ENCODE results near the gene SREBF1. TPM values are rescaled to one million over a fixed set of nuclear protein-coding genes. Genes with fewer than 3 reads are reported as not detected.
"Not testable (repeated sequence)": the region's sequence is repeated elsewhere in the genome, so short reads cannot be mapped to it uniquely, and the experiment has no call there.

SREBF1 gene
- total and polyA plus RNA-seq, 2 of the 8 experiments (the other 6 are each of a cell fraction or from before 2014, with no cell fraction given): 28.6 to 70.8 TPM

GRCh38 chr17:17808200-17808599, 28.6 kb downstream of the SREBF1 start:
- H2BK5ac ChIP-seq (ENCODE audit: low read depth, low read length); H3K56ac ChIP-seq (replicated peaks; ENCODE audit: insufficient read length, low read depth, low read length); H3K36me3 ChIP-seq (ENCODE audit: control insufficient read depth in 2 of 4, insufficient read depth in 4 of 4, low read length in 3 of 4); FAIRE-seq; H4K91ac ChIP-seq (replicated peaks; ENCODE audit: insufficient read length, low read length); H3K4me3 ChIP-seq (ENCODE audit: extremely low read depth in 1 of 4, insufficient read depth in 2 of 4, low read depth in 3 of 4, low read length in 4 of 4); H3K4me2 ChIP-seq (ENCODE audit: insufficient read depth in 1 of 2, low read depth in 2 of 2, low read length in 2 of 2); H3K27ac ChIP-seq (ENCODE audit: low read depth, low read length); H3K79me1 ChIP-seq (ENCODE audit: low read depth, low read length); H4K5ac ChIP-seq (ENCODE audit: insufficient read length, low read depth, low read length); H3K4ac ChIP-seq (replicated peaks; ENCODE audit: insufficient read length, low read depth, low read length); H3K9me3 ChIP-seq (ENCODE audit: insufficient read depth in 2 of 2, low read depth in 1 of 2, low read length in 1 of 2); H2BK20ac ChIP-seq (ENCODE audit: low read length); H3K79me2 ChIP-seq (ENCODE audit: control insufficient read depth in 1 of 2, insufficient read depth in 2 of 2, low read length in 2 of 2); H2AFZ ChIP-seq (ENCODE audit: low read length); H3K18ac ChIP-seq (ENCODE audit: extremely low read depth, low read length); H3K23me2 ChIP-seq (ENCODE audit: low read depth, low read length); H2BK120ac ChIP-seq (replicated peaks; ENCODE audit: low read depth, low read length); H4K20me1 ChIP-seq (replicated peaks in 1 of 2; ENCODE audit: control insufficient read depth in 1 of 2, insufficient read depth in 2 of 2, low read length in 2 of 2); H2BK15ac ChIP-seq (ENCODE audit: low read length); H2BK12ac ChIP-seq (ENCODE audit: low read depth, low read length); DNase-seq (ENCODE audit: low read depth in 1 of 2, low spot score in 2 of 2); H3K9ac ChIP-seq (replicated peaks in 1 of 4; ENCODE audit: extremely low read depth in 1 of 4, low read depth in 3 of 4, low read length in 3 of 4); H2AK5ac ChIP-seq (ENCODE audit: low read depth, low read length); H3K23ac ChIP-seq (ENCODE audit: insufficient read length); H3K14ac ChIP-seq (ENCODE audit: insufficient read length); H4K8ac ChIP-seq (ENCODE audit: extremely low read depth, insufficient read depth, low read length): not testable (repeated sequence)
- CTCF ChIA-PET (ENCODE audit: partially characterized antibody): interaction anchor here (0.5 to 18.1 kb wide), 11 partner anchors 17 to 426 kb away, joined by 3 to 375 read pairs (median 4); no protein-coding TSS in a partner anchor
- Histone ChIP-seq H3K4me1 (replicated peaks in 1 of 4; ENCODE audit: control insufficient read depth in 3 of 4, insufficient read depth in 4 of 4, low read length in 3 of 4) (peaks cover 0 to 20% (median 12%) of the 10 kb centered on the region in 4 experiments; a peak in 6 of 7 replicates), H3K27me3 (replicated peaks in 1 of 4; ENCODE audit: control insufficient read depth in 3 of 4, extremely low read depth in 1 of 4, insufficient read depth in 3 of 4, low read length in 3 of 4) (peaks cover 6 to 23% (median 17%) of the 10 kb centered on the region in 4 experiments)
- POLR2A ChIA-PET (ENCODE audit: partially characterized antibody): interaction anchor here (0.8 to 24.7 kb wide), 5 partner anchors 12 to 76 kb away, joined by 3 to 532 read pairs (median 13); partner anchors contain the start of gene SREBF1
- 94% methylated on average over 5 of the region's 5 CpGs; no CpG with 5 or more reads in 1 of the 2 experiments for WGBS, 2 experiments (ENCODE audit: extremely low coverage in 1 of 2, insufficient coverage in 1 of 2, insufficient read length in 1 of 2, insufficient replicate concordance in 2 of 2, low coverage in 1 of 2, low lambda C conversion rate in 2 of 2, missing lambda C conversion rate in 1 of 2)
